Activated T-cell treated with anti-CD3 and anti-CD28 coated beads, Interleukin-2, amount 50 U/mL, for 1 hour (primary cell): ENCODE results near the gene PIK3R3.
"Not testable (repeated sequence)": the region's sequence is repeated elsewhere in the genome, so short reads cannot be mapped to it uniquely, and the experiment has no call there.

ENCODE experiments used
- DNase-seq: peaks from one replicate; pipeline ENCODE4 v3.0.0-alpha.2; 2020

The PIK3R3 gene

DNA sequence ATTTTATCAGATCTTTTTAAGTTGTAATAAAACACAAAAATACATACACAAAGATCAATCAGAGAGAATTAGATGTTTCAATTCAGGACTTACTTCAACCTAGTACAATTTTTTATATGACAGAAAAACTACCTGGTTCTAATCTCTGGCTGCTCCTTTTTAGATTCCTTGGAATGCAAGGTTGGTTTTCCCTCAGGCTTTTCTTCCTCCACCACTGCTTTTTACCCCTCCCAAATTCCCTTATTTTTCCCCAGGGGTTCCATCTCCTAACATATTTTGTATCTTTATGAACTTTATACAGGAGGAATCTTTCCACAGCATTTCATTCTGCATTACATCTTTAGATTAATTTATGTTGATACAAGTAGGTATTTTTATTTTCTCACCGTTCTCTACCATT lies 33.2 kb downstream of the PIK3R3 start:
- DNase-seq = no peak

DNA sequence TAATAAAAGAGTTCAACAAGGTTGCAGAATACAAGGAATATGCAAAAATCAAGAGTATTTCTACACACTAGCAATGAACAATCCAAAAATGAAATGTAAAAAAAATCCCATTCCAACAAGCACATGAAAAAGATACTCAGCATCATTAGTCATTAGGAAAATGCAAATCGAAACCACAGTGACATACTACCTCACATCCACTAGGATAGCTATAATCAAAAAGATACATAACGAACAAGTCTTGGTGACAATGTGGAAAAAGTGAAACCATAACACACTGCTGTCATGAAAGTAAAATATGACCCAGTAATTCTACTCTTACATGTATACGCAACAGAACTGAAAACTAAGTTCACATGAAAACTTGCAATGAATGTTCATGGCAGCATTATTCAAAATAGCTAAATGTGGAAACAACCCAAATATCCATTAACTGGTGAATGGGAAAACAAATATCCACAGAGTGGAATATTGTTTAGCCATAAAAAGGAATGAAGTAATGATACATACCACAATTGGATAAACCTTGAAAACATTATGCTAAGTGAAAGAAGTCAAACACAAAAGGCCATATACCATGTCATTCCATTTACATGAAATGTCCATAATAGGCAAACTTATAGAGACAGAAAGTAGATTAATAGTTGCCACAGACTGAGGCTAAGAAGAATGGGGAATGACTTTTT lies 34.3 kb downstream of the PIK3R3 start:
- no peak for DNase-seq

DNA sequence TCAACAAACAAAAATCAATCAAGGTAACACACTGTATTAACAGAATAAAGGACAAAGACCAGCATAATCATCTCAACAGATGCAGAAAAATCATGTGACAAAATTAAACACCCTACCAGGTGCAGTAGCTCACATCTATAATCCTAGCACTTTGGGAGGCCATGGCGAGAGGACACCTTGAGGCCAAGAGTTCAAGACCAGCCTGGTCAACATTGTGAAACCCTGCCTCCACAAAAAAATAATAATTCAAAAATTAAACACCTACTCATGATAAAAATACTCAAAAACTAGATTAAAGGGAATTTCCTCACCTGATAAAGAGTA lies 35.3 kb downstream of the PIK3R3 start:
- no peak for DNase-seq

DNA sequence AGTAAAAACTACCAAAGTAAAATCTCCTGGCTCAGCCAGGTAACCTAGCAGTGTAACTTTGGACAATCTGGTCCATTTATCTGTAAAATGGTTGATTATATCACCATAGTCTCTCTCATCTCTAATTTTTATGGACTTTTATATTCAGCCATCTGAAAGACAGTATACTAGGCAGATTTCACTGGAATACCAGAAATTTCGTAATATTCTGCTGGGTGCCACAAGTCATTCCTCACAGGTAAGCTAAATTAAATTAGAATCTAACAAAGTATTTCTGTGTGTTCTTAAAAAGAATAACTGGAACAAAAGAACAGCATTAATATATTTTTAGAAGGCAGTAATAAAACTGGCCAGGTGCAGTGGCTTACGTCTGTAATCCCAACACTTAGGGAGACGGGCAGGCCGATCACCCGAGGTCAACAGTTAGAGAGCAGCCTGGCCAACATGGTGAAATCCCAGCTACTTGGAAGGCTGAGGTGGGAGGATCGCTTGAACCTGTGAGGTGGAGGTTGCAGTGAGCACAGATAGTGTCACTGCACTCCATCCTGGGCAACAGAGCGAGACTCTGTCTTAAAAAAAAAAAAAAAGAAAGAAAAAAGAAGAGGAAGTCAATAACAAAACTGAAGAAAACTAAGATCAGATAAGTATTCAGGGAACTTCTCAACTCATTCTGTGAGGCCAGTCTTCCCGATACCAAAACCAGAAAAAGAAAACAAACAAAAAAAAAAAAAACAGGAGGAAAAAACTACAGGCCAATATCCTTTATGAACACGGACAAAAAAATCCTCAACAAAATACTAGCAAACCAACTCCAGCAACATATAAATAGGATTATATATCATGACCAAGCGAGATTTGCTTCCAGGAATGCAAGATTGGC lies 35.9 kb downstream of the PIK3R3 start:
- DNase-seq = no peak

DNA sequence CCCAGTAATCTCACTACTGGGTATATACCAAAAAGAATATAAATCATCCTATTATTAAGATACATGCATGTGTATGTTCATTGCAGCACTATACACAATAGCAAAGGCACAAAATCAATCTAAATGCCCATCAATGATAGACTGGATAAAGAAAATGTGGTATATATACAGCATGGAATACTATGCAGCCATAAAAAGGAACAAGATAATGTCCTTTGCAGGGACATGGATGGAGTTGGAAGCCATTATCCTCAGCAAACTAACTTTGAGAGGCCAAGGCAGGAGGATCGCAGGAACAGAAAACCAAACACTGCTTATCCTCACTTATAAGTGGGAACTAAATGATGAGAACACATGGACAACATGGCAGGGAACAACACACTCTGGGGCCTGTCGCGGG lies 37.3 kb downstream of the PIK3R3 start:
- not testable (repeated sequence) for DNase-seq

DNA sequence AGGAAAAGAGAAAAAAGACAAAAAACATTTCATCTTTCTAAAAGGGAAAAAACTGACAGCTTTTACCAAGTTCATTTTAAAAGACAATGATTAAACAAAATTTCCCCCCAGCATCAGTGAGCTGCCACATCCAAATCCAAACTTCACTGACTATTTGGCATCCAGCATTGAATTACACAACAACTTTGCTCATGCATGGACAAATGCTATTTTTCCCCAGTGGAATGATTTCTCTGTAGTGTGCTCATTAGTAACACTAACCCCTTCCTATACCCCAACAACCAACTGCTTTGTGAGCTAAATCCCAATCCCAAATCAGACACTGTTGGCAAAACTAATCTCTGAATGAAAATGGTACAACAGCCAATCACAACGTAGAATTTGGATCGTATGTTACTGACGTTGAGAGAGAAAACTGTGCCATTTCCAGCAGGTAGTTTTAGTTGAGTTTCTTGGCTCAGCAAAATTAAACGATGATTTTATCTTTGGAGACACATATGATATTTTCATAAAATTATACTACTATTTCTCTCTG lies 37.9 kb downstream of the PIK3R3 start:
- no peak for DNase-seq

DNA sequence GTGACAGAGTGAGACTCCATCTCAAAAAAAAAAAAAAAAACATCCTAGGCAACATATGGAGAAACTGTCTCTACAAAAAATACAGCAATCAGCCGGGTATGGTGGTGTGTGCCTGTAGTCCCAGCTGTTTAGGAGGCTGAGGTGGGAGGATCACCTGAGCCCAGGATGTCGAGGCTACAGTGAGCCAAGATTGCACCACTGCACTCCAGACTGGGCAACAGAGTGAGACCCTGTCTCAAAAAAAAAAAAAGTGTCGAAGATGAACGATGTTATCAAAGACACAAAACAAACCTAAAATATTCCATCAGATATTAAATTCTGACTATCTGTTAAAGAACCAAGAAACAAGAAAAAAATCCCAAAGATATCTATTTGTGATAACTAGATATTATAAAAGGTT lies 38.6 kb downstream of the PIK3R3 start:
- DNase-seq = not testable (repeated sequence)

DNA sequence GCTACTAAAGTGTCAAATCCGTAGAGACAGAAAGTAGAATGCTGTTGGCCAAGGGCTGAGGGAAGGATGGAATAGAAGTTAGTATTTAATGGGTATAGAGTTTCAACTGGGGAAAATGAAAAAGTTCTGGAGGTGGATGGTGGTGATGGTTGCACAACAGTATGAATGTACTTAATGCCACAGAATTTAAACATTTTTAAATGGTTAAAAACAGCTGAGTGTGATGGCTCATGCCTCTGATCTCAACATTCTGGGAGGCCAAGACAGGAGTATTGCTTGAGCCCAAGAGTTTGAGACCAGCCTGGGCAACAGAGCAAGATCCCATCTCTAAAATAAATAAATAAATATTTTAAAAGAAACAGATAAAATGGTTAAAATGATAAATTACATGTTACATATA lies 44.5 kb downstream of the PIK3R3 start:
- no peak for DNase-seq

DNA sequence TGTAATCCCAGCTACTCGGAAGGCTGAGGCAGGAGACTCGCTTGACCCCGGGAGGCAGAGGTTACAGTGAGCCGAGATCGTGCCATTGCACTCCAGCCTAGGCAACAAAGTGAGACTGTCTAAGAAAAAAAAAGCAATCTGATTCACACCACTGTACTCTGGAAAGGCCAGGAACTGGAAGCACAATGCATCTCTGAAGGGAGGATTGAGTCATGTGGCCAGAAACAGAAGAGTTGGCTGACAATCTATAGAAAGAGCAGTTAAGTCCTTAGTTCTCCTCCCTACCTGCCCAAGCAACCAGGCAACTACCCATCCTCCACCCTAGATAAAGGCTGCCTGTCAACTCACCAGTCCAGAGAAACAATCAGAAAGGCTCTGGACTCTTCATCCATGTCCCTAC lies 45.9 kb downstream of the PIK3R3 start:
- no peak for DNase-seq

DNA sequence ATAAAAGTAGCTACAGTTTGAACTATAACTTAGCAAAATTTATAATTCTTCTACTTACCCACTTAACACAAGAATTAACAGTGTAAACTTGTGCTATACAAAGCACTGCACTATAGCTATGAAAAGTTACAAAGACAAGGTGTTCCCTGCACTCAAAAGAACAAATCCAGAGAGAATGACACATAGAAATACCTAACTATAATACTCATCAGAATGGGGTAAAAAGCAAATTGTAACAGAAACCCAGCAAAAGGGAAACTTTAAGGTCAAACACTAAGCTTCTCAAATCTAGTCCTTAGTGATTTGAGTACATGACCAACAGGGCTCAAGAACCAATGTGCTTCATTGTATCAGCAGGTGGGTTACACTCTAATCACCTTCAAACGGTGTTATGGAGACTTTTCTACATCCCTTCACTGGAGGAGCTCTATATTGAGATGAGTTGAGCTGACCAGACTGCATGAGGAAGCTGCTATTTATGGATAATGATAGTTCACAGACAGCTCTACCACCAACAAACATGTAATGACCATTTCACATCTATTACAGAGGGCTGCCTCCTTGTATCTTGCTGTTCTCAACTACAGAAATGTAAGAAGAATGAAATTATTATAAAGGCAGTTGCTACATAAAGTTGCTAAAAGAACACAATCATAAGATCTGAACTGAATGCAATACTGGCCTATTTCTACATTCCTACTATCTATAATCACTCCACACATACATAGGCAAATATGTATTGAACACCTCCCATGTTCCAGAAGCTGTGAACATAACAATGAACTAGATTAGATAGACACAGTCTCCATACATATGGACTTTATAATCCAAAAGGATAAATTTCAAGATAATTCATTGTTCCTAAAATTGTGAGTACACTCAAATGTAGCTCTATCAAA lies 47.6 kb downstream of the PIK3R3 start:
- no peak for DNase-seq

DNA sequence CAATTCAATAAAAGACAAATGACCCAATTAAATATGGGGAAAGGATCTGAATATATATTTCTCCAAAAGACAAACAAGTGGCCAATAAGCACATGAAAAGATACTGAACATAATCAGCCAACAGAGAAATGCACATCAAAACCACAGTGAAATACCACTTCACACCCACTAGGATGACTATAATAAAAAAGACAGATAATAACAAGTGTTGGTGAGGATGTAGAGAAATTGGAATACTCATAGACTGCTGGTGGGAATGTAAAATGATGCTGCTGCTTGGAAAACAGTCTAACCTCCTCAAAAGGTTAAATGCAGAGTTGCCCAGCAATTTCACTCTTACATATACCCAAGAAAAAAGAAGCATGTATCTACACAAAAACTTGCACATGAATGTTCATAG lies 48.9 kb downstream of the PIK3R3 start:
- no peak for DNase-seq

DNA sequence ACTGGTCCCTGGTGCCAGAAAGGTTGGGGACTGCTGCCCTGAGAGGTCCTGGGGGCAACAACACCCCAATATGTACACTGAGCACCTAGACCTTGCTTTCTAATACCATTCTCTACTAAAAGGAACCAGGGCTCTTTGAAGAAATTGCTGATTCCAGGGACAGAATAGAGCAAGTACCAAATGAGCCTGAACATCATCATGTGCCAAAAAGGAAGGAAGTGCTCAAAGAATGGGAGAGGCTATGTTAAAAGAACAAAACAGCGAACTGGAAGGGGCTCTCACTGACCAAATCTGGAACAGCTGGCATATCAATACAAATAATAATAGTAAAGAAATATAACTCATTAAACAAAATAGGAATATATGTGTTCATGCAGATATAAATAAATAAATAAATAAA lies 50.8 kb downstream of the PIK3R3 start:
- DNase-seq = no peak

DNA sequence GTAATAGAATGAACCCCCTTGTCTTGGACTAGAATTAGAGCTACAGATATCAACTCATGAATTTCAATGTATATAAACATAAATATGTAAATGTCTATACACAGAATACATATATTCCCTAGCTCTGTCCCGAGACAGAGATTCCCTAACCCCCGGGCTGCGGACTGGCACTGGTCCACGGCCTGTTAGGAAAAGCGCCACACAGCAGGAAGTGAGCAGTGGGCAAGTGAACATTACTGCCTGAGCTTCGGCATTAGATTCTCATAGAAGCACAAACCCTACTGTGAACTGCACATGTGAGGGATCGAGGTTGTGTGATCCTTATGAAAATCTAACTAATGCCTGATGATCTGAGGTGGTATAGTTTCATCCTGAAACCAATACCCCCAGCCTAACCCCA lies 51.2 kb downstream of the PIK3R3 start:
- DNase-seq = no peak

DNA sequence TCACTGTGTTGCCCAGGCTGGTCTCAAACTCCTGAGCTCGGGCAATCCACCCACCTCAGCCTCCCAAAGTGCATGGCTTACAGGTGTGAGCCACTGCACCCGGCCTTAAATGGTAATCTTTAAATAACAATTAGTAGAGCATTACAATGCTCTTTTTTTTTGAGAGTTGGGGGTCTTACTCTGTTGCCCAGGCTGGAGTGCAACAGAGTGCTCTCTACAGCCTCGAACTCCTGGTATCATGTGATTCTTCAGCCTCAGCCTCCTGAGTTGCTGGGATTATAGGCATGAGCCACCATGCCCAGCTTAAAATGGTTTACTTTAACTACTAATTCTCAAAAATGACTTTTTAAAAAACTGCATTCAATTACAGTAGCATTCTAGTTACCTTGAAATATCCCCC lies 52.2 kb downstream of the PIK3R3 start:
- DNase-seq = no peak

DNA sequence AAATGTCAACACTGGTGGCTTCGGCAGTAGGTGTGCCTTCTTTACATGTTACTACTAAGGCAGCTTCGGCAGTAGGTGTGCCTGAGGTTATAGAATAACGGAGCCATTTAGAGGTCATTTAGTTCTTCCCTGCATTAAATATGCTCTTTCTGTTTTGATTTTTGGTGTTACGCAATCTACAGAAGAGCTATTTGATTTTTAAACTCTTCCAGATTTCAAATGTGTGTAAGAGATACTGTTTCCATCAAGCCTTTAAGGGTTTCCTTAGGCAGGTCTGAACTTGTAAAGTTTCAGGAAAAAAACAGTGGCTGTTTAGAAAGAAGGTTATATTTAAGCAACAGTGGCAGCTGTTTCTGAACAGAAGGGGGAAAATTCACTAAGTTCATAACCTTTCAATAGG lies 54.8 kb downstream of the PIK3R3 start:
- DNase-seq = no peak

DNA sequence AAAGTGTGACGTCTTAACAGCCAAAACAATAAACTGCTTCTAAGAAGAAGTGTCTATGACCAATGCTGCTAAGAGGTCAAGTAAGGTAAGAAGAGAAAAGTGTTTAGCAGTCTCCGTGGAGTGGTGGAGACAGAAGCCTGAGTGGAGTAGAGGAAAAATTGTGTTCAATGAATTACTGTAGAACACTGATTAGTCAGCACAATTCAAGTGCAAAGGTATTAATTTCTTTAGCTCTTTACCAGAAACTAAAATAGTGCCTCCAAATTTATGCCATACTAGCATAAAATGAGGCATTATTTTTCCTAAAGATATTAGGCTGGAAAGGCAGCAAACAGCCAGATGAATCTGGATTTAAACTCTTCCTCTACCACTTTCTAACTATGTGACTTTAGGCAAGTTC lies 56.1 kb downstream of the PIK3R3 start:
- DNase-seq = no peak

DNA sequence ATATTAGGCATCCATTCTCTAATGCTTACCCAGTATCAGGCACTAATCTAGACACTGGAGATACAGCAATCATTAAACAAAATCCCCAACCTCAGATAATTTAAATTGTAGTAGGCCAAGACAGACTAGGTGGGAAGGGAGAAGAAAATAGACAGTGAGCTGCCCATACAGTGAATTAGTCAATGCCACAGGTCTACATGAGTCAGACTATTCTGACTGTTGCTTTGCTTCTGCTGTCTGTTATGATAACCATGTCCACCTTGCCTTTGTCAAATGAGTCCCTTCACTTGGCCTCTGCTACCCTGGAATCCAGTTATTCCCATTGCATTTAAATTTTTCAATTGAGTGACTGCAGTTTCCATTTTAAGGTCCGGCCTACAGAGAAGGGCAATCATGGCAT lies 59.5 kb downstream of the PIK3R3 start:
- DNase-seq = no peak

DNA sequence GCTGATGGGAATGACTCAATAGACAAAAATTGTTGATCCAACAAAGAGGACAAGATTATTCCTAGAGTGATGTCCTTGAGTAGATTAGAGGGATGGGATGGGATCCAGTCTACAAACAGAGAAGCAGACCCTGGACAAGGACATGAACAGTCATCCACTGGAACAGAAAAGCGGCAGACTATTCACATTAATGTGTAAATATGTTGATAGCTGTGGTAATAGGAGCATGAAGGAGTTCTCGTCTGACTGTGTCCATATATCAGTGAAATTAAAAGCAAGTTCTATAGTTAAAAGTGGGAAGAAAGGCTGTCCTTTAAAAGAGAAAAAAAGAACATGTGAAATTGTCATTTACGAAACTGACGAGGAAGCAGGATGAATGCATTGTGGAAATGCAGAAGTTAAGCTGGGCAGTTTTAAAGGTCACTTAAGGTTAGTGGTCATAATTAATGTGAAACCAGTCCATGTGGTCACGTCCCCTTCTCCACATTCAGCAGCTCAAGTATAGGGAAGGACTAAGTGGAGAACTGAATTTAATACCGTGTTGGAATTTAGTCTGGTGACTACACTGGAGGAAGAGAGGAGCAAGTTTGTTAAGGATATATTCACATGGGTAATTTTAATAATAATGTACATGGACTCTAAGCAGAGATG lies 62.1 kb downstream of the PIK3R3 start:
- DNase-seq = no peak

DNA sequence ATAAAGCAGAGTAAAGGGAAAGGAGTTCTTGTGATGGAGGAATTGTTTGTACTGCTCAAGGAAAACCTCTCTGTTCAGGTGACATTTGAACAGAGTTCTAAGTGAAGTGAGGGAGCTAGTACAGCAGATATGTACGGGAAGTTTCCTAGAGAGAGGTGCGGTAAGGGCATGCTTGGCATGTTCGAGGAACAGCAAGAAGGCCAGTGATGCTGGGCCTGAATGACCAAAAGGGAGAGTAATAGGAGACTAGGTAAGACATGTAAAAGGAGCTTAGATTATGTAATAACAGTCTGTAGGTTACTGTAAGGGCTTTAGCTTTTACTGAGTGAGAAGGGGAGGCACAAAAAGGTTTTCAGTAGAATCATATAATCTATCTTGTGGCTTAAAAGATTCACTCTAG lies 63.9 kb downstream of the PIK3R3 start:
- DNase-seq = no peak

DNA sequence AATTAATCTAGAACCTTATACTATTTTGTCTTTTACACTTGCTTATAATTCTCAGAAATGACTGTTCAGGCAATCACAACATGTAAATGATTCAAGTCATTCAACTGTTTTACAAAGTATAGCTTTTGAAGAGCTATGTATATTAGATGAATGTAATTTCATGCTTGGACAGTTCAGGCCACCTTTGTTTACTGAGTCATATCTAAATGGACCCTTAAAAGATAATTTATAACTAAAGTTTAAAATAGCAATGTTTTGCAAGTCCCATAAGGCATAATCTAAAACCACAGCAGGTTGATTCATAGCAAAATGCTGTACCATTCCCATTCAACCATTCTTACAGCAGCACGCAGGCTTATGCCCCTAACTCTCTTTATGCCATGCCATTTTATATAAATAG lies 64.8 kb downstream of the PIK3R3 start:
- DNase-seq = no peak

DNA sequence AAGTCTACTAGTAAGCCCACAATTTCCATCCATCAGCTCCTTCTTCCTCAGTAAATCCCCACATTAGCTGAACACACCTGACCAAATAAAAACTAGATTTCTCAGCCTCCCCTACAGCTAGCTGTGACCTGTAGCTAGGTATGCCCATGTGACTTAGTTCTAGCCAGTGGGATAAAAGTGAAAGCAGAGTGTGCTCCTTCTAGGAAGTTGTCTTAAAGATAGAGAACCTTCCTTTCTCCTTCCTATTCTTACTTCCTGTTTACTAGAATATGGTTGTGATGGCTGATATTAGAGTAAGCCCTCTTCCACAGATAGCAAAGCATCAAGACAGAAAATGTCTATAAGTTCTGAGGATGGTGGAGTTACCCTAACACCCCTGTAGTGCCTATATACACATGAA lies 67.0 kb downstream of the PIK3R3 start:
- DNase-seq = no peak

DNA sequence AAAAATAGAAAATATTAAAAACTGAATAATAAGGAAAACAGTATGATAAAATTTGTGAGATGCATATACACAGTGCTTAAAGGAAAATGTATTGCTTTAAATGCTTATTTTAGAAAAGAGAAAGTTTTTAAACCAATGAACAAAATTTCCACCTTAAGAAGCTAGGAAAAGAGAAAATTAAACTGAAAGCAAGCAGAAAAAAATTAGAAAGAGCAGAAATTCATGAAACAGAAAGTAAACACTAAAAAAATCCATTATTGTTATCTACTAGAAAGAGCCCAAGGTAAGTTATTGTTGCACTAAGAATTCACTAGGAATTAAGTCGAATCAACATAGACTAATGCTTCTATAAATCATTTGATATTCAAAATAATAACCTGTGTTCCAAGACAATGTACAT lies 67.7 kb downstream of the PIK3R3 start:
- no peak for DNase-seq
